Right atrium auricular region (tissue), 2 donors: ENCODE results near the gene CRYAB. TPM values are rescaled to one million over a fixed set of nuclear protein-coding genes. Genes with fewer than 3 reads are reported as not detected.

Experiments
- DNase-seq: peaks from one replicate; pipeline ENCODE4 v3.0.0-alpha.2; 2019; ENCODE audit warnings: low spot score
- H3K27ac ChIP-seq, 2 donors: fragments of 200-600 bp; sonication (generic); 1 replicate in 1 of 2; 2 replicates in 1 of 2; pipeline ENCODE4 v1.5.1; 2016 to 2019
- H3K27me3 ChIP-seq, 2 donors: fragments of 200-600 bp; sonication (generic); one replicate each; pipeline versions ENCODE4 v1.5.1 to v1.6.0; 2017 to 2019
- H3K36me3 ChIP-seq: fragments of 200-600 bp; sonication (generic); one replicate; pipeline ENCODE4 v1.5.1; 2016
- H3K4me1 ChIP-seq, 2 donors: fragments of 200-600 bp; sonication (generic); one replicate each; pipeline versions ENCODE4 v1.5.1 to v1.6.0; 2017 to 2019
- H3K4me3 ChIP-seq, 2 donors: fragments of 200-600 bp; sonication (generic); 1 replicate in 1 of 2; 2 replicates in 1 of 2; pipeline ENCODE4 v1.5.1; 2017 to 2019; ENCODE audit warnings: mild to moderate bottlenecking in 1 of 2, moderate library complexity in 1 of 2
- H3K9me3 ChIP-seq, 2 donors: fragments of 200-600 bp; sonication (generic); one replicate each; pipeline ENCODE4 v1.5.1; 2019
- total RNA-seq, 2 donors: library from RNA; depleted of rRNA; stranded (reverse); fragments of >200 nt; gene quantifications; one replicate each; pipeline ENCODE4 v1.1.0, GENCODE V29; 2016
- TF ChIP-seq, protein P1 (sequence below), 2 donors: fragments of 200-600 bp; sonication (generic); IDR thresholded peaks; one replicate each; pipeline ENCODE4 v1.5.1; 2019; ENCODE audit warnings: antibody characterized with exemption in 2 of 2

The CRYAB gene
- total RNA-seq, 2 donors from 2014 or later: 2,961 to 3,608 TPM

GRCh38 chr11:111944139-111944538, 32.6 kb upstream of the CRYAB start:
- H3K27ac ChIP-seq: peak overlapping the region; percentile 57 to 65
- no peaks in the 10 kb centered on the region for H3K36me3 ChIP-seq
- DNase-seq: peak; percentile 62
- no peaks in the 10 kb centered on the region for H3K27me3 ChIP-seq
- peaks cover 0 to 35% of the 10 kb centered on the region in 2 donors for H3K4me1 ChIP-seq
- no peaks in the 10 kb centered on the region for H3K9me3 ChIP-seq
- TF ChIP-seq, protein P1, sequence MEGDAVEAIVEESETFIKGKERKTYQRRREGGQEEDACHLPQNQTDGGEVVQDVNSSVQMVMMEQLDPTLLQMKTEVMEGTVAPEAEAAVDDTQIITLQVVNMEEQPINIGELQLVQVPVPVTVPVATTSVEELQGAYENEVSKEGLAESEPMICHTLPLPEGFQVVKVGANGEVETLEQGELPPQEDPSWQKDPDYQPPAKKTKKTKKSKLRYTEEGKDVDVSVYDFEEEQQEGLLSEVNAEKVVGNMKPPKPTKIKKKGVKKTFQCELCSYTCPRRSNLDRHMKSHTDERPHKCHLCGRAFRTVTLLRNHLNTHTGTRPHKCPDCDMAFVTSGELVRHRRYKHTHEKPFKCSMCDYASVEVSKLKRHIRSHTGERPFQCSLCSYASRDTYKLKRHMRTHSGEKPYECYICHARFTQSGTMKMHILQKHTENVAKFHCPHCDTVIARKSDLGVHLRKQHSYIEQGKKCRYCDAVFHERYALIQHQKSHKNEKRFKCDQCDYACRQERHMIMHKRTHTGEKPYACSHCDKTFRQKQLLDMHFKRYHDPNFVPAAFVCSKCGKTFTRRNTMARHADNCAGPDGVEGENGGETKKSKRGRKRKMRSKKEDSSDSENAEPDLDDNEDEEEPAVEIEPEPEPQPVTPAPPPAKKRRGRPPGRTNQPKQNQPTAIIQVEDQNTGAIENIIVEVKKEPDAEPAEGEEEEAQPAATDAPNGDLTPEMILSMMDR (IDR thresholded peaks at IDR 0.05): no peak
- H3K4me3 ChIP-seq: no peak overlapping the region

DNA sequence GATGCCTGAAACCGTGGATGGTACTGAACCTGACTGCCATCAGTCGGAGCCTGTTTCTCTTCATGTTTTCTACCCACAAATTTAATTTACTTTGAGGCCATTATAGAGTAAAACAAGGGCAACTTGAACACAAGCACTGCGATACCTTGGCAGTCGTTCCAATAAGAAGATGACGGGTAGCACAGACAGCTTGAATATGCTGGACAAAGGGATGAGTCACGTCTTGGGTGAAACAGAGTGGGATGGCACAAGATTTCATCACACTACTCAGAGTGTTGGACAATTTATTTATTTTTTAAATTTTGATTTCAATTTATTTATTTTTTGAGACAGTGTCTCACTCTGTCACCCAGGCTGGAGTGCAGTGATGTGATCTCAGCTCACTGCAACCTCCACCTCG, 31.3 kb upstream of the CRYAB start:
- Histone ChIP-seq H3K27me3 (no peaks in the 10 kb centered on the region), H3K4me3 (no peak overlapping the region), H3K27ac (peak overlapping the region; percentile 69 to 75), H3K9me3 (no peaks in the 10 kb centered on the region), H3K4me1 (peaks cover 0 to 48% of the 10 kb centered on the region in 2 donors), H3K36me3 (no peaks in the 10 kb centered on the region)
- TF ChIP-seq, protein P1 (IDR thresholded peaks at IDR 0.05): no peak
- peak; percentile 38 for DNase-seq

GRCh38 chr11:111941963-111942362, 30.4 kb upstream of the CRYAB start:
- Histone ChIP-seq H3K9me3 (no peaks in the 10 kb centered on the region), H3K4me3 (no peak overlapping the region), H3K27me3 (no peaks in the 10 kb centered on the region), H3K27ac (peak overlapping the region; percentile 69 to 75), H3K36me3 (no peaks in the 10 kb centered on the region), H3K4me1 (peaks cover 0 to 50% of the 10 kb centered on the region in 2 donors)
- peak; percentile 57 for DNase-seq
- TF ChIP-seq, protein P1 (IDR thresholded peaks at IDR 0.05): no peak

DNA sequence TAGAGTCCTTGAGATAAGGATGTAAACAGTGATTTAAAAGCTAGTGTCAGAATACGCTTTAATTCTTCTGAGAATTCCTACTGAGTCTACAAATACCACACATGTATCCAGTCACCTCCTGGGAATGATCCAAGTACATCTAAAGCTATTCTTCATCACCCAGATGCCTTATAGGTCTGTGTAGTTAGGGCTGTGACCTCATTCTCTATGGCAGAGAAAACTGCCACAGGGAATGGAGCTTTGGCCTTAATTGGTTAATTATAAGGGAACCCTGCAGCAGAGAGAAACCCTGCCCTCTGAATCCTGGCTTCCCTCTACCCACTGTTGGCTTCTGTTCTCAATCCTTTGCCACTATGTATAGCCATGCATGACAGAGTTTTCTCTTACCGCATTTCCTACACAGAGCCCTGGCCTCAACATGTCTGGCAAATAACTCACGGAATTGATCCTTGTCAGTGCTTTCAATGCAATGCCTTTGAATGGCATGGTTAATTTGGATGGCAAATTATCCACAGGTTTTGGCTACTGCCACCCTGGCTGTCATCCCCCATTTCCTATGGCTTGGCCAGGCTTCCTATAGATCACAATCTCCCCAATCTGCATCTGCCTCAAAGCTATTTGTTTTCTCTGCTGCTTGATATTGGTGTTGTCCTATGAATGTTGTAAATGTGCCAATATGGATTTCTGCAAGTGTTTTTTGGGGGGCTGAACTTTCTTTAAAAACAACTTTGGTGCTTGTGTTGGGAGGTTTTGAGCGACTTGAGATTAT, 28.4 kb upstream of the CRYAB start:
- Histone ChIP-seq H3K36me3 (no peaks in the 10 kb centered on the region), H3K27ac (peak overlapping the region; percentile 78 to 84), H3K4me3 (no peak overlapping the region), H3K4me1 (peaks cover 2 to 59% of the 10 kb centered on the region in 2 donors), H3K9me3 (no peaks in the 10 kb centered on the region), H3K27me3 (no peaks in the 10 kb centered on the region)
- TF ChIP-seq, protein P1 (IDR thresholded peaks at IDR 0.05): no peak
- peak; percentile 34 for DNase-seq

- Histone ChIP-seq H3K27me3 (no peaks in the 10 kb centered on the region), H3K9me3 (no peaks in the 10 kb centered on the region), H3K27ac (peak overlapping the region; percentile 78 to 84), H3K4me1 (peaks cover 2 to 54% of the 10 kb centered on the region in 2 donors), H3K4me3 (peak overlapping the region in 1 of 2 donors; percentile 1), H3K36me3 (no peaks in the 10 kb centered on the region)
- TF ChIP-seq, protein P1 (IDR thresholded peaks at IDR 0.05): no peak
- peak; percentile 64 for DNase-seq
These were observed 27.2 kb upstream of the CRYAB start for GRCh38 chr11:111938687-111939160.
